Activated B cell treated with CpG ODN at 0.5 μM for 24 hours (primary cell): Measurements from ENCODE around the gene CORO7. TPM values are rescaled to one million over a fixed set of nuclear protein-coding genes. Genes with fewer than 3 reads are reported as not detected.

ENCODE experiments used
- ATAC-seq: fragments of 200-7000 bp; cut with Tn5 transposase; one replicate; pipeline ENCODE4 v1.10.0; 2021; ENCODE audit warnings: low read depth, mild to moderate bottlenecking, moderate library complexity
- CTCF ChIA-PET: fragments of 350-600 bp; sonication (Branson Sonifier 250); formaldehyde crosslinking; loops from one replicate; lab custom pipeline; 2021; ENCODE audit warnings: antibody characterized with exemption; lab: Charles Lee
- POLR2A ChIA-PET: fragments of 350-600 bp; sonication (Branson Sonifier 250); formaldehyde crosslinking; loops from one replicate; lab custom pipeline; 2021; ENCODE audit warnings: antibody characterized with exemption; lab: Charles Lee
- DNase-seq: peaks from one replicate; pipeline ENCODE4 v3.0.0; 2022
- H3K27ac Mint-ChIP-seq: one replicate; pipeline ENCODE4 v1.8.0; 2020; ENCODE audit warnings: mixed read lengths
- H3K27me3 Mint-ChIP-seq: one replicate; pipeline ENCODE4 v1.8.0; 2021; ENCODE audit warnings: mixed read lengths
- H3K36me3 Mint-ChIP-seq: one replicate; pipeline ENCODE4 v1.8.0; 2021; ENCODE audit warnings: low read depth, mixed read lengths
- H3K4me1 Mint-ChIP-seq: one replicate; pipeline ENCODE4 v1.8.0; 2021; ENCODE audit warnings: mixed read lengths
- H3K4me3 Mint-ChIP-seq: one replicate; pipeline ENCODE4 v1.8.0; 2020; ENCODE audit warnings: mild to moderate bottlenecking, mixed read lengths
- H3K9me3 Mint-ChIP-seq: one replicate; pipeline ENCODE4 v1.8.0; 2020; ENCODE audit warnings: mixed read lengths
- CTCF ChIP-seq: fragments of 200-600 bp; IDR thresholded peaks from one replicate; pipeline ENCODE4 v1.8.0; 2022; ENCODE audit warnings: antibody characterized with exemption, mild to moderate bottlenecking
- intact Hi-C: fragments of 100-400 bp; cut with micrococcal nuclease; formaldehyde crosslinking; loops from one replicate; pipeline ENCODE4 v1.15.1; 2024
- total RNA-seq: library from RNA; stranded (reverse); gene quantifications from 2 replicates; pipeline ENCODE4 v1.2.3, GENCODE V29; 2022

Gene CORO7
- total RNA-seq, 1 donor from 2014 or later = 86.6 TPM

DNA sequence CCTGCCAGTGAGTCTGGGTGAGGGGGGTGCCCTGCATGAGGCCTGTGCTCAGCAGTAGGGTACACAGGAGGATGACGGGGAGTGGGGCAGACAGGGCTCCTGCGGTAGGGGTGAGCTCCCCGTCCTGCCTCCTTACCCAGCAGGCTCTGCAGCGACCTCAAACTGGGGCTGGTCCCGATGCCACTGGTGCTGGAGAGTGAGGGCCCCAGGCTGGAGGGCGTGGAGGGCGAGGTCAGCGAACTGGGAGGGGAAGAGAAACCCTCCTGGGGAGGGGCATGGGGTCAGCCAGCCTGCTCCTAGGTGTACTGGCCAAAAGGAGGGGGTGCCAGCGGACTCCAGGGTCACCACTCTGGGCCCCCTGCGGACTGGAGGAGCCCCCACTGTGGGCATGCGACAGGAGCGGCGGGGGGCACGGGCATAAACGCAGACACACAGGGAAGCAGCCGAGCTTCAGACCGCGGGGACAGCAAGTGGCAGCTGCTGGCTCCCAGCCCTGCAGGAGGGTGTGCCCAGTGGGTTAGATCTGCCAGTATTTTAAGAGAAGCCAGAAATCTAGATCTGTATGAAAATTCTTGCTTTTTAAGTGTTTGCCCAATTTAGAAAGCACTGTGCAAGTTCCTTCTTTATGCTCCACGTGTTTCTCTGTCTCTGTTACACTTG, 53.8 kb downstream of the CORO7 start:
- ChIA-PET POLR2A (interaction anchor here (0.8 kb wide), 1 partner anchor 41 kb away, joined by 3 read pairs; no protein-coding TSS in a partner anchor), CTCF (no interaction called here)
- ATAC-seq (no peak), DNase-seq (no peak)
- Mint-ChIP-seq H3K4me3 (no peak overlapping the region), H3K27me3 (no peaks in the 10 kb centered on the region), H3K9me3 (no peaks in the 10 kb centered on the region), H3K27ac (no peak overlapping the region), H3K4me1 (peaks cover 38% of the 10 kb centered on the region), H3K36me3 (peaks cover 50% of the 10 kb centered on the region)
- TF ChIP-seq CTCF = no peak
- intact Hi-C loops = no loop called here

DNA sequence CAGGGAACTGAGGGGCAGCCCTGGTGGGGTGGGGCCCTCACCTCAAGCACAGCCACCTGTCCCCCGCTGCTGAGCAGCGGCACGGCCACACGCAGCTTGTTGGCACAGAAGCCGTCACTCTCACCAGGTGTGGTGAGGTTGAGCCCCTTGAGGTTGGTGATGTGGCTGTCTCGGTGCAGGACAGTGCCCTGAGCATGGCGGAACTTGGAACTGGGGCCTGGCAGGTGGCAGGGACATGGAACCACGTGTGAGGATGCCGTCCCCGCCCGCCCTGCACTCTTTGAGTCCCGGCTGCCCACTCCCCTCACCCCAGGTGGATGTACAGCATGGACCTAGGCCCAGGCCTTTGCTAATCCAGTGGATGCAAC, 54.5 kb downstream of the CORO7 start:
- Mint-ChIP-seq H3K27me3 (no peaks in the 10 kb centered on the region), H3K4me3 (no peak overlapping the region), H3K9me3 (no peaks in the 10 kb centered on the region), H3K4me1 (peaks cover 38% of the 10 kb centered on the region), H3K27ac (no peak overlapping the region), H3K36me3 (peaks cover 46% of the 10 kb centered on the region)
- ChIA-PET CTCF (interaction anchor here (1.3 kb wide), 1 partner anchor 41 kb away, joined by 9 read pairs; no protein-coding TSS in a partner anchor), POLR2A (interaction anchor here (0.8 to 1.2 kb wide), 2 partner anchors 41 to 114 kb away, joined by 3 read pairs; partner anchors contain the start of gene HMOX2)
- no peak for TF ChIP-seq CTCF
- intact Hi-C loops = no loop called here
- DNase-seq (no peak), ATAC-seq (no peak)

DNA sequence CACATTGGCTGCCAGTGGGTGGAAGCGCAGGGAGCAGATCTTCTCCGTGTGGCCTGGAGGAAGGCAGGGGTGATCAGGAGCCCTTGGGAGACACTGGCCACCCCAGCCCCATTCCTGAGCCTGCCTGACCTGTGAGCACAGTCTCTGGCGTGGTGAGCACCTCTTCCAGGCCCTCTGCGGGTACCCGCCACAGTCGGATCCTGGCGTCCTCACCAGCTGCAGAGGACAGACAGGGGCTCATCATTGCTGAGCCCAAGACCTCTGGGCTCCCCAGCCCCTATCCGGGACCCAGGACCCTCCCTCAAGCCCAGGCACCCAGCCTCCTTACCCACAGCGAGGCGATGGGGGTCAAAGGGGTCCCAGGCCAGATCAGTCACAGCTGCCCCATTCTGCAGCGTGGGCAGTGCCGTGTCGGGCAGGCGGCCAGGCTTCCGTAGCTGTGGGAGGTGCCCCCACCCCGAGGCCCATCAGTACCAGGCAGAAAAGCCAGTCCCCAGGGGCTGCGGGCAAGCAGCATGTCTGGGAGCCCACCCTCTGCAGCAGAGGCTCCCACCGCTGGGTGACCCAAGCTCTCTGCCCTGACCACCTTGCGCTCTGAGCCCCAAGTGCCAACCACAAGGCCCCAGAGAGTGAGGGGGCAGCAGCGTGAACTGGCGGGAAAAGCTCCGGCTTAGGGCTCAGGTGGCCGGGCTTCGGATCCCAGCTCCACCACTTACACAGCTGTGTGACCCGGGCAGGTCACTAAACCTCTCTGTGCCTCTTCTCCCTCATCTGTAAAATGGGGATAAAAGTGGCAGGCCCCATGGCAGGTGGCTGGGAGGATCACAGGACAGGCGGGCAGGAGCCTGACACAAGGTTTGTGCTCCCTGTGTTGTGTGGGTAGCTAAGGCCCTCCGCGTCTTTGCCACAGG, 55.1 kb downstream of the CORO7 start:
- ATAC-seq = no peak
- H3K27ac Mint-ChIP-seq = no peak overlapping the region
- DNase-seq = no peak
- no peak for TF ChIP-seq CTCF
- ChIA-PET POLR2A (interaction anchor here (1.2 kb wide), 1 partner anchor 115 kb away, joined by 3 read pairs; the partner anchor contains the start of gene HMOX2), CTCF (interaction anchor here (1.3 kb wide), 1 partner anchor 42 kb away, joined by 9 read pairs; no protein-coding TSS in a partner anchor)
- H3K4me3 Mint-ChIP-seq = no peak overlapping the region
- intact Hi-C loops = no loop called here
- H3K36me3 Mint-ChIP-seq = peaks cover 45% of the 10 kb centered on the region
- no peaks in the 10 kb centered on the region for H3K27me3 Mint-ChIP-seq
- peaks cover 34% of the 10 kb centered on the region for H3K4me1 Mint-ChIP-seq
- H3K9me3 Mint-ChIP-seq = no peaks in the 10 kb centered on the region

DNA sequence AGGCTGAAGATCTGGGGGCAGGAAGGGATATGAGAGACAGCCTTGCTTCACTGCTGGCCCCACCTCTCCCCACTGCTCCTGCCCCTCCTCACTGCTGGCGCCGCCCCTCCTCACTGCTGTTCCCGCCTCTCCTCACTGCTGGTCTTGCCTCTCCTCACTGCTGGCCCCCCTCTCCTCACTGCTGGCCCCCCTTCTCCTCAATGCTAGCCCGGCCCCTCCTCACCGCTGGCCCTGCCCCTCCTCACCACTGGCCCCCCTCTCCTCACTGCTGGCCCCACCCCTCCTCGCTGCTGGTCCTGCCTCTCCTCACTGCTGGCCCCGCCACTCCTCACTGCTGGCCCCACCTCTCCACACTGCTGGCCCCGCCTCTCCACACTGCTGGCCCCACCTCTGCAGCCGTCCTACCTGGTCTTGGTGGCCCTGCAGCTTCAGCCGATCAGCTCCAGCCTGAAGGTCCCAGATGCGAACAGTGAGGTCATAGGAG, 55.8 kb downstream of the CORO7 start:
- Mint-ChIP-seq H3K27ac (no peak overlapping the region), H3K36me3 (peaks cover 45% of the 10 kb centered on the region), H3K9me3 (no peaks in the 10 kb centered on the region), H3K4me3 (no peak overlapping the region), H3K27me3 (no peaks in the 10 kb centered on the region), H3K4me1 (peaks cover 29% of the 10 kb centered on the region)
- TF ChIP-seq CTCF = no peak
- DNase-seq = no peak
- intact Hi-C loops = no loop called here
- ChIA-PET POLR2A (interaction anchor here (1.2 kb wide), 1 partner anchor 115 kb away, joined by 3 read pairs; the partner anchor contains the start of gene HMOX2), CTCF (interaction anchor here (3.0 kb wide), 1 partner anchor 42 kb away, joined by 43 read pairs; no protein-coding TSS in a partner anchor)
- no peak for ATAC-seq
